ENCODE data around the gene SDS. TPM values are rescaled to one million over a fixed set of nuclear protein-coding genes. Genes with fewer than 3 reads are reported as not detected.
"Not testable (repeated sequence)": the region's sequence is repeated elsewhere in the genome, so short reads cannot be mapped to it uniquely, and the experiment has no call there.

The SDS gene
- total RNA-seq, 2 donors from 2014 or later = 0.76 to 4.7 TPM

- DNase-seq = no peak
- intact Hi-C loops (cut with DNase I, micrococcal nuclease) = no loop called here
- ATAC-seq = no peak
Observed at GRCh38 chr12:113361574-113362370, 41.9 kb downstream of the SDS start.

- DNase-seq = peak in 1 of 2 donors; percentile 18
- ATAC-seq = no peak
- intact Hi-C loops (cut with DNase I, micrococcal nuclease) = no loop called here
Observed at GRCh38 chr12:113359939-113360748, 43.5 kb downstream of the SDS start.

GRCh38 chr12:113359133-113359938 is 44.4 kb downstream of the SDS start:
- DNase-seq = peak in 1 of 2 donors; percentile 30
- ATAC-seq = no peak
- intact Hi-C loops (cut with DNase I, micrococcal nuclease) = no loop called here

- intact Hi-C loops (cut with DNase I, micrococcal nuclease) = no loop called here
- peak; percentile 95 to 96 for DNase-seq
- peak; percentile 96 for ATAC-seq
Observed at GRCh38 chr12:113358381-113359132, 45.1 kb downstream of the SDS start, which contains the start of gene PLBD2. PLBD2 (plus strand) TSS chr12:113358587; CDS start chr12:113358601, 14 bp downstream.

GRCh38 chr12:113354192-113354591 is 49.5 kb downstream of the SDS start:
- DNase-seq; ATAC-seq; intact Hi-C loops (cut with DNase I, micrococcal nuclease): not testable (repeated sequence)

GRCh38 chr12:113351089-113351488 is 52.6 kb downstream of the SDS start:
- intact Hi-C loops (cut with DNase I, micrococcal nuclease) = no loop called here
- no peak for ATAC-seq
- DNase-seq = no peak

- intact Hi-C loops (cut with DNase I, micrococcal nuclease) = no loop called here
- DNase-seq (no peak), ATAC-seq (no peak)
Observed at GRCh38 chr12:113348849-113349536, 54.7 kb downstream of the SDS start.

- intact Hi-C loops (cut with DNase I, micrococcal nuclease) = no loop called here
- no peak for DNase-seq
- ATAC-seq = no peak
Observed at GRCh38 chr12:113347892-113348291, 55.8 kb downstream of the SDS start.

- ATAC-seq (no peak), DNase-seq (no peak)
- intact Hi-C loops (cut with DNase I, micrococcal nuclease) = no loop called here
Observed at GRCh38 chr12:113347107-113347506, 56.6 kb downstream of the SDS start.

GRCh38 chr12:113346353-113346752 is 57.3 kb downstream of the SDS start:
- no peak for DNase-seq
- ATAC-seq = no peak
- intact Hi-C loops (cut with DNase I, micrococcal nuclease) = no loop called here

- DNase-seq = no peak
- no peak for ATAC-seq
- intact Hi-C loops (cut with DNase I, micrococcal nuclease) = no loop called here
Observed at GRCh38 chr12:113345318-113345717, 58.4 kb downstream of the SDS start.

Other genes with a start within 250 kb of the SDS start
- gene DDX54, start 218.4 kb downstream of the SDS start, total RNA-seq = 10 to 100 TPM; 42.0 to 56.9 TPM
- gene RITA1, start 218.2 kb downstream of the SDS start, total RNA-seq = 10 to 100 TPM; 17.4 to 18.0 TPM
- 10 to 100 TPM; 84.7 to 96.4 TPM for gene TPCN1, start 182.4 kb downstream of the SDS start, total RNA-seq
- 10 to 100 TPM; 50.5 to 57.3 TPM for gene SLC8B1, start 68.8 kb downstream of the SDS start, total RNA-seq
- gene PLBD2, start 45.3 kb downstream of the SDS start, total RNA-seq = 10 to 100 TPM; 17.7 to 23.5 TPM
- gene SDSL, start 18.5 kb upstream of the SDS start, total RNA-seq = 10 to 100 TPM; 14.7 to 20.1 TPM
- gene LHX5, start 68.0 kb upstream of the SDS start, total RNA-seq = not detected

Data from left colon (tissue), 2 donors.